Skeletal muscle cell (primary cell): Measurements from ENCODE around the gene NPEPL1.

Source experiments
- DNase-seq: peaks from one replicate; pipeline ENCODE4 v3.0.0-alpha.2; 2010; ENCODE audit warnings: low read depth
- H3K4me3 ChIP-seq: 2 replicates; pipeline ENCODE4 v1.5.1; 2011; ENCODE audit warnings: low read depth, mild to moderate bottlenecking, control low read depth, low read length, moderate library complexity

The NPEPL1 gene

GRCh38 chr20:58698741-58699622 lies 6.4 kb downstream of the NPEPL1 start:
- H3K4me3 ChIP-seq = no peak overlapping the region
- no peak for DNase-seq

GRCh38 chr20:58699623-58700107 lies 7.1 kb downstream of the NPEPL1 start:
- DNase-seq = no peak
- no peak overlapping the region for H3K4me3 ChIP-seq

DNA sequence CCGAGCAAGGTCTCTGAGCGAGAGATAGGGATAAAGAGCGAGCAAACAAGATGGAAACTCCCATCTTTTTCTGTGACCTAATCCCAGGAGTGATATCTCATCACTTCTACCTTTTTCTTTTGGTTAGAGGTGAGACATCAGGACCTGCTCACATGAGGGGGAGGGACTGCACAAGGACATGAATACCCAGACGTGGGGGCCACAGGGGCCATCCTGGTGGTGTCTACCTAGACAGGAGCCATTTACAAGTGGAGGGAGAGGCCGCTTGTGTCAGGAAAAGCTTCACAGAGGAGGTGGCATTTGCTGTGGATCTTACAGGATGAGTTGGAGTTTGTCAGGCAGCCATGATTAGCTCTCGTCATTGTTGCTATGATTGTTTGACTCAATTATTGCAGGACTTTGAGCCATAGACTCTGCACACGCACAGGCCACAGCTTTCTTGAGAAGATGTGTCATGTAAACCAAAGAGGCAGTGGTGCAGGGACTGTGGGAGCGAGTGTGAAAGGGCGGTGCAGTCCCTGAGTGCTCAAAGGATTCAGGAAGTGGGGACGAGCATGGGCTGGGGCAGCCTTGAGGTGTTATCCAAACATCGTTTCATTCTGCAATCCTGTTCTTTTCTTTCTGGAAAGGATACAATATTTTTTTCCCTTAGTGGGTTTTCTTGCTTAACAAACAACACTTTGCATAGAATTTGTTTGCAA lies 7.7 kb downstream of the NPEPL1 start:
- H3K4me3 ChIP-seq = no peak overlapping the region
- DNase-seq = no peak

- no peak overlapping the region for H3K4me3 ChIP-seq
- DNase-seq = no peak
Observed at GRCh38 chr20:58700823-58701222, 8.2 kb downstream of the NPEPL1 start.

DNA sequence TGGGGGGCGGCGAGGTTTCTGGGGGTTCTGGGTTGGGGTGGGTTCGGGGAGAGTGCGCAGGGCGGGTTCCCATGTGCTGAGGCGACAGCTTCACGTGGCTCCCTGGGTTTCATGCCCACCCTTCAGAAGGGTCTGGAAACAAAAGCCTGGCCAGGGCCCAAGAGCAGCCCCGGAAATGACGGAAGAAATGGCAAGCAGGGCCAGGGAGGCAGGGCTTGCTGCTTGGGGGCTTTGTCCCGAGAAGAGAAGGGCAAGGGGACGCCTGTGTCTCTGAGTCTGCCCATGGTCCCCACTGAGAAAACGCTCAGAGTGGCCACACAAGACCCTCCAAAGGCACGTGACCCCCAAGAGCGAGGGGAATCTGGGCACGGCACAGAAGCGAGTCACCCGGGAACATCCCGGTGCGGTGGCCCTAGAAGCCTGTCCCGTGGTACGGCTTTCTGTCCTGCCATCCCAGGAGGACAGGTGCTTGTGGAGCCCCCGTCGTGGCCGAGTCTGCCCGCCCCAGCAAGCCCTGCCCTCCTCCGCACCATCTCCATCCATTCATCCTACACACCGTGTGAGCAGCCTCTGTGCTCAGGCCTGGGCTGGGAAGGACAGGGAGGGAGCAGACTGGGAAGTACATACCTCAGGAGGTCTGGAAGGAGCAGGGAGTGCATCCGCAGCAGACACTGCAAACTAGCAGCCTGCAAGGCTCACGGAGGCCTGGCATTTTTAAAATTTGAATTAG lies 9.0 kb downstream of the NPEPL1 start:
- DNase-seq = no peak
- no peak overlapping the region for H3K4me3 ChIP-seq

- no peak for DNase-seq
- no peak overlapping the region for H3K4me3 ChIP-seq
Observed at GRCh38 chr20:58702161-58702510, 9.5 kb downstream of the NPEPL1 start.

GRCh38 chr20:58702859-58703648 lies 10.5 kb downstream of the NPEPL1 start:
- no peak for DNase-seq
- no peak overlapping the region for H3K4me3 ChIP-seq

DNA sequence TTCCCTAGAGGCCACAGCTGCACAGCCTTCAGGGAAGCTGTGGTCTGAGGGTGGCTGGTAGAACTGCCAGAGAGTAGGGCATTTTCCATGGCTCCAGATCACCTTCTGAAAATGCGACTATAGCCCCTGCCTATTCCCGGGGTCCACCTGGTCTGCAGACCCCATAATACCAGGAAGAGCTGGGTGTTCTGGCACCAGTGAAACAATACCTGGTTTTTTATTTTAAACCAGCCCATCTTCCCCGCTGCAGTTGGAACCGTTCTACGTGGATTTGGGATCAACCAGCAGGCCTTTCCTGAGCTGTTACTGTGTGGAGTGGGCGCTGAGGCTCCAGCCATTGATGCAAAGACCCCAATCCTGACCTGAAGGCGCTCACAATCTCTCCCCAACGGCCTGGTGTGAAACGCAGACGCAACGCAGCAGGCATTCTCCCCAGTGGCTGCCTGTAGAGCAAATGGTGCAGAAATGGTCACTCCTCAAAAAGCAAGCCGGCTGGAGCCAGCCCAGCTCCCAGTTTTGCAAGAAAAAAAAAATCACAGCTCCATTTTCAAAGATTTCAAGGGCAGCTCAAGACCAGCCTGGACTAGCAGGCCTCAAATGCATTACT lies 11.3 kb downstream of the NPEPL1 start:
- no peak for DNase-seq
- no peak overlapping the region for H3K4me3 ChIP-seq

GRCh38 chr20:58705208-58705926 lies 12.8 kb downstream of the NPEPL1 start:
- no peak overlapping the region for H3K4me3 ChIP-seq
- no peak for DNase-seq

- no peak for DNase-seq
- no peak overlapping the region for H3K4me3 ChIP-seq
Observed at GRCh38 chr20:58706150-58706892, 13.7 kb downstream of the NPEPL1 start.

DNA sequence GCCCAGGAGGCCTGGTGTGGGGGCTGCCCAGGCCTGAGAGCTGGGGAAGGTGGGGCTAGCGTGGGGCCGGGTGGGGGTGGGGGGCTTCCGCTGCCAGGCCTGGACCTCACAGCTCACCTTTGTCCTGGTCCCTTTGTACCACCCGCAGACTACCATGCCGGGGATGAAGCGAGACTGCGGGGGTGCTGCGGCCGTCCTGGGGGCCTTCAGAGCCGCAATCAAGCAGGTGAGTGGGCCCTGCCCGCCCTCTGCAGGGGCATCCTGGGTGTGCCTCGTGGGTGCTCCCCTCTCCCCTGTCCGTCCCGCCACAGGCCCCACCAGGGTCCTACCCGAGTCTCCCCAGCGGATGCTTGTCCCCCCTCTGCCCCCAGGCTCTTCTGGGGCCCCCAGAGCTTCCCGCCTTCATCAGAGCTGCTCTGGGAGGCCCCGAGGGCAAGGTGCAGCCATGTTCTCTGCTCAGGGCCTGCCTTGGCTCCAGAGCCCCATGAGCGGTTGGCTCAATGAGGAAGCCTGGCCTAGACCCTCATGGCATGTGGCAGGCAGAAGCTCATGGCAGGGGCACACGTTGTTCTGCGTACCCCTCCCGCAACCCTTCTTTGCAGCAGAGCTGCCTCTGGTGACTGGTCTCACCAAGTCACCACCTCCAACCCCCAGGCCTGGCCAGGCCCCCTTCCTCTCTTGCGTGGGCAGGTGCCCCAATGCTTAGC lies 14.5 kb downstream of the NPEPL1 start:
- no peak overlapping the region for H3K4me3 ChIP-seq
- DNase-seq = no peak

DNA sequence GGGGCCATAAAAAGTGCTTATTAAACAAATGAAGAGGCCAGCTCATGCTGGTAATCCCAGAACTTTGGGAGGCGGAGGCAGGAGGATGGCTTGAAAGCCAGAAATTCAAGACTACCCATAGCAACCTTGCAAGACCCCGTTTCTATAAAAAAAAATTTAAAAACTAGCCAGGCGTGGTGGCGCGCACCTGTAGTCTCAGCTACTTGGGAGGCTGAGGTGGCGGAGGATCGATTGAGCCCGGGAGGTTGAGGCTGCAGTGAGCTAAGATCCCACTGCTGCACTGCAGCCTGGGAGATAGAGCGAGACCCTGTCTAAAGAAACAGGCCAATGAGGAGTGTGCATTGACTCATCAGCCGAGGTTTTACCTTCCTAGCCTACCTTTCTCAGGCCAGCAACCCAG lies 15.2 kb downstream of the NPEPL1 start:
- no peak for DNase-seq
- H3K4me3 ChIP-seq = no peak overlapping the region

DNA sequence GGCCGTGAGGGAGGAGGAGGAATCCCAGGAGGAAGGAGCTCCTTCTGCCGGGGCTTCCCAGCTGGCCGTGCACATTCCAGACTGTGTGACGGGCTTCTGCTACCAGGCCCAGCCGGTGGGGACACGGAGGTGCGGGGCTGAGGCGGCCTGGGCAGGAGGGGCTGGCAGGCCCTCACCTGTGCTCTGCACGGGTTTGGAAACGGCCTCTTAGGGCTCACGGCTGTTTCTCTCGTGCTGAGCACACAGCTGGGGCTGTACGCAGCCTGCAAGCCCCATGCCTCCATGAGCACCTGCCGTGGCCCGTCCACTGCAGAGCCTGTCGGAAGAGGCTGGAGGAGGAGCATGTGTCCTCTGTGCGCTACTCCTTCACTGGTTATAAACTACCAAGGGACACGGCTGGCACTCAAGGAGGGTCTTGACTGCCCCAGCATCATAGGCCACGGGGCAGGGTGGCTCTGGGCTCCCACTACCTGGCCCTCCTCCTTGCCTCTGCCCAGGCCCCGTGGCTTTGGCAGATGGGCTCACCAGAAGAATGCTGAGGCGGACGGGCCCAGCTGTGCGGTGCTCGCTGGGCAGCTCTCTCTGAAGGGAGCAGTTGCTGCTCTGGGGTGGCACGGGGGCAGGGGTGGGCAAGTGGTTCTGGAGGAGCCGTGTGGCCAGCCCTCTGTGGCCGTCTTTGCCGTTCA lies 15.8 kb downstream of the NPEPL1 start:
- DNase-seq = no peak
- H3K4me3 ChIP-seq = no peak overlapping the region

DNA sequence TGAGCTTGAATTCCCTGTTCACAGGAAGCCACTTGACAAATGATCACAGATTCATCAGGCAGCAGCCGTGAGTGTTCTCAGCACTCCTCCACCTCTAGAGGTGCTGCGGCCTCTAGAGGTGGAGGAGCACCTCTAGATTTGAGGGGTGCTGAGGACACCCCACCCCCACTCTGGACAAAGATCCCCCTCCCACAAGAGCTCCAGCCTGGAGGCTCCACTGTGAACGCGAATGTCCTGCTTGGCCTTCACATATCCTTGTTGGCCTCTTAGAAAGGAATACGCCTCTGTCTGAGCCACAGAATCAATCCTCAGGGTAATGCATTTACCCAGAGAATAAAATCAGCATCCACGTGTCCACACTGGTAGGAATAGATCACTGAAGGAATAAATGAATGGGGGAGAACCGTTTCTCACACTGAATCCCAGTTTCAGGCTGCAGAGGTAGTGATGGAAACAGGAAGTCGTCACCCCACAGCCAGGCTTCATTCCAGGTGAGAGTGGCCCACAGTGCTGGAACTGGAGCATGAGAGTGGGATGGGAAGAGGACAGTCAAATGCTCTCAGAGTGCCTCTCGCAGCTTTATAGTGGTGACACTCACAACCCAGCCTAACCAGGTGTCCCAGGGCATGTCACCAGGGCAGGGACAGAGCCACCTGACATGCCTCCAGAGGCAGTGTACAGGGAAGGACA lies 16.6 kb downstream of the NPEPL1 start:
- DNase-seq = no peak
- no peak overlapping the region for H3K4me3 ChIP-seq

- no peak overlapping the region for H3K4me3 ChIP-seq
- no peak for DNase-seq
Observed at GRCh38 chr20:58709703-58710039, 17.1 kb downstream of the NPEPL1 start.
